ENCODE data around the gene RAB3B.

GRCh38 chr1:51955797-51956527, 34.5 kb downstream of the RAB3B start:
- TF ChIP-seq FOXP2 (optimal IDR thresholded peaks at IDR 0.05; ENCODE audit: control extremely low read depth, extremely low read length, insufficient read depth) (no peak), EZH2 (IDR thresholded peaks at IDR 0.05) (no peak), POLR2AphosphoS5 (IDR thresholded peaks at IDR 0.05; ENCODE audit: borderline replicate concordance, low read depth, low read length) (no peak)

All from SK-N-MC (cell line).